Aorta (tissue), 5 donors: ENCODE results near the gene TCF7L1. TPM values are rescaled to one million over a fixed set of nuclear protein-coding genes. Genes with fewer than 3 reads are reported as not detected.

ENCODE experiments used
- ATAC-seq: fragments of 200-7000 bp; cut with Tn5 transposase; one replicate; pipeline ENCODE4 v1.9.1; 2022; ENCODE audit warnings: moderate library complexity; ENCODE audit not compliant: low FRiP score
- DNase-seq, 2 donors: peaks; one replicate each; pipeline ENCODE4 v3.0.0-alpha.2; 2020
- H3K27ac ChIP-seq, 2 donors: one replicate each; pipeline ENCODE4 v1.5.1; 2013; ENCODE audit warnings: low read length in 2 of 2, mild to moderate bottlenecking in 2 of 2, moderate library complexity in 2 of 2, control low read depth in 1 of 2, inconsistent platforms in 1 of 2, low read depth in 1 of 2
- H3K27me3 ChIP-seq, 2 donors: one replicate each; pipeline ENCODE4 v1.6.1; 2013; ENCODE audit warnings: control low read depth in 1 of 2, low read length in 1 of 2, mild to moderate bottlenecking in 1 of 2, moderate library complexity in 1 of 2; ENCODE audit not compliant: insufficient read depth in 2 of 2, control insufficient read depth in 1 of 2
- H3K36me3 ChIP-seq, 2 donors: one replicate each; pipeline ENCODE4 v1.6.1; 2013; ENCODE audit warnings: control low read depth in 1 of 2, low read length in 1 of 2, mild to moderate bottlenecking in 1 of 2; ENCODE audit not compliant: insufficient read depth in 2 of 2, control insufficient read depth in 1 of 2
- H3K4me1 ChIP-seq, 2 donors: one replicate each; pipeline ENCODE4 v1.6.1; 2013; ENCODE audit warnings: low read length in 2 of 2, control low read depth in 1 of 2, mild to moderate bottlenecking in 1 of 2, moderate library complexity in 1 of 2; ENCODE audit not compliant: insufficient read depth in 2 of 2, control insufficient read depth in 1 of 2
- H3K4me3 ChIP-seq, 2 donors: one replicate each; pipeline ENCODE4 v1.5.1; 2013; ENCODE audit warnings: low read length in 2 of 2, control low read depth in 1 of 2, mild to moderate bottlenecking in 1 of 2
- H3K9me3 ChIP-seq: one replicate; pipeline ENCODE4 v1.6.1; 2013; ENCODE audit warnings: mild to moderate bottlenecking, low read length; ENCODE audit not compliant: control insufficient read depth
- WGBS, 2 donors: extraction: QIAGEN DNeasy Blood & Tissue Kit; methylation state at CpG; one replicate each; pipeline ENCODE4 v1.1.7; 2013; 5-methylcytosine and 5-hydroxymethylcytosine counted together
- intact Hi-C, 2 donors: fragments of 100-400 bp; cut with DNase I; formaldehyde crosslinking; loops; one replicate each; pipeline versions ENCODE4 v1.14.2 to v1.15.0; 2022
- polyA plus RNA-seq, 2 donors: library from polyadenylated mRNA; stranded (reverse); fragments of 200-250 nt; gene quantifications; one replicate each; pipeline ENCODE4 v1.2.3, GENCODE V29; 2013
- total RNA-seq, 2 donors: library from RNA; stranded (reverse); fragmentation: NEBNext Ultra II Directional; extraction: Animal tissue kit (Norgen Biotek cat#: 25700); gene quantifications; one replicate each; pipeline ENCODE4 v1.2.1, GENCODE V29; 2021
- donor health status: healthy with polysubstance abuse.
- donor health status: Bipolar disorder and iron deficiency.
- donor health status: DM: no; HTN: no; CAD: no.
- donor health status: DM: no; HTN: no; CAD: no.
- donor health status: DM: yes; HTN: yes; CAD: no.

The TCF7L1 gene
- total and polyA plus RNA-seq, 4 donors: 14.1 to 39.5 (median 31.8) TPM

- no peak overlapping the region for H3K27ac ChIP-seq
- WGBS, 2 donors: 42 to 46% methylated on average over 8 of the region's 8 CpGs
- no peaks in the 10 kb centered on the region for H3K36me3 ChIP-seq
- no peaks in the 10 kb centered on the region for H3K9me3 ChIP-seq
- no peak overlapping the region for H3K4me3 ChIP-seq
- intact Hi-C loops: no loop called here
- ATAC-seq (no peak), DNase-seq (no peak)
- H3K27me3 ChIP-seq: no peaks in the 10 kb centered on the region
- H3K4me1 ChIP-seq: no peaks in the 10 kb centered on the region
Measured at GRCh38 chr2:85106489-85107180, 26.6 kb upstream of the TCF7L1 start.

- intact Hi-C loops: no loop called here
- Histone ChIP-seq H3K9me3 (no peaks in the 10 kb centered on the region), H3K4me1 (no peaks in the 10 kb centered on the region), H3K27me3 (peaks cover 0 to 4% of the 10 kb centered on the region in 2 donors), H3K36me3 (no peaks in the 10 kb centered on the region), H3K4me3 (no peak overlapping the region), H3K27ac (no peak overlapping the region)
- no peak for ATAC-seq
- no peak for DNase-seq
- 92 to 95% methylated on average over 3 of the region's 3 CpGs for WGBS, 2 donors
Measured at GRCh38 chr2:85110991-85111560, 22.1 kb upstream of the TCF7L1 start.

- intact Hi-C loops: no loop called here
- Histone ChIP-seq H3K27ac (no peak overlapping the region), H3K36me3 (no peaks in the 10 kb centered on the region), H3K4me1 (no peaks in the 10 kb centered on the region), H3K4me3 (no peak overlapping the region), H3K9me3 (no peaks in the 10 kb centered on the region), H3K27me3 (peaks cover 0 to 4% of the 10 kb centered on the region in 2 donors)
- 87 to 91% methylated on average over 3 of the region's 3 CpGs for WGBS, 2 donors
- no peak for ATAC-seq
- no peak for DNase-seq
Measured at GRCh38 chr2:85111819-85112281, 21.3 kb upstream of the TCF7L1 start.

- no peak overlapping the region for H3K4me3 ChIP-seq
- H3K27me3 ChIP-seq: peaks cover 0 to 4% of the 10 kb centered on the region in 2 donors
- ATAC-seq: no peak
- H3K36me3 ChIP-seq: no peaks in the 10 kb centered on the region
- intact Hi-C loops: no loop called here
- no peak overlapping the region for H3K27ac ChIP-seq
- H3K4me1 ChIP-seq: no peaks in the 10 kb centered on the region
- no peak for DNase-seq
- WGBS, 2 donors: 18 to 40% methylated on average over 2 of the region's 2 CpGs
- H3K9me3 ChIP-seq: no peaks in the 10 kb centered on the region
Measured at GRCh38 chr2:85112906-85113625, 20.1 kb upstream of the TCF7L1 start.

GRCh38 chr2:85114586-85115330 lies 18.4 kb upstream of the TCF7L1 start:
- H3K9me3 ChIP-seq: no peaks in the 10 kb centered on the region
- H3K4me1 ChIP-seq: no peaks in the 10 kb centered on the region
- 68 to 69% methylated on average over 2 of the region's 2 CpGs for WGBS, 2 donors
- H3K27ac ChIP-seq: no peak overlapping the region
- no peaks in the 10 kb centered on the region for H3K36me3 ChIP-seq
- H3K27me3 ChIP-seq: peaks cover 0 to 4% of the 10 kb centered on the region in 2 donors
- H3K4me3 ChIP-seq: no peak overlapping the region
- ATAC-seq (no peak), DNase-seq (no peak)
- intact Hi-C loops: no loop called here

- ATAC-seq: no peak
- H3K27ac ChIP-seq: no peak overlapping the region
- H3K4me1 ChIP-seq: no peaks in the 10 kb centered on the region
- intact Hi-C loops: no loop called here
- H3K9me3 ChIP-seq: no peaks in the 10 kb centered on the region
- WGBS, 2 donors: 78 to 82% methylated on average over 3 of the region's 3 CpGs
- peaks cover 0 to 4% of the 10 kb centered on the region in 2 donors for H3K27me3 ChIP-seq
- no peak for DNase-seq
- no peaks in the 10 kb centered on the region for H3K36me3 ChIP-seq
- no peak overlapping the region for H3K4me3 ChIP-seq
Measured at GRCh38 chr2:85116207-85116606, 17.0 kb upstream of the TCF7L1 start.

GRCh38 chr2:85119900-85120299 lies 13.3 kb upstream of the TCF7L1 start:
- Histone ChIP-seq H3K9me3 (no peaks in the 10 kb centered on the region), H3K4me3 (no peak overlapping the region), H3K36me3 (no peaks in the 10 kb centered on the region), H3K27ac (no peak overlapping the region), H3K4me1 (no peaks in the 10 kb centered on the region), H3K27me3 (no peaks in the 10 kb centered on the region)
- intact Hi-C loops: no loop called here
- ATAC-seq: no peak
- no peak for DNase-seq

- Histone ChIP-seq H3K9me3 (no peaks in the 10 kb centered on the region), H3K36me3 (no peaks in the 10 kb centered on the region), H3K4me3 (no peak overlapping the region), H3K4me1 (no peaks in the 10 kb centered on the region), H3K27me3 (no peaks in the 10 kb centered on the region), H3K27ac (no peak overlapping the region)
- ATAC-seq (no peak), DNase-seq (no peak)
- intact Hi-C loops: no loop called here
- WGBS, 2 donors: 54 to 62% methylated on average over 1 of the region's 1 CpG
Measured at GRCh38 chr2:85120363-85120762, 12.8 kb upstream of the TCF7L1 start.
